ENCODE results near the gene ATP6V0A4. TPM values are rescaled to one million over a fixed set of nuclear protein-coding genes. Genes with fewer than 3 reads are reported as not detected.
"Not testable (repeated sequence)": the region's sequence is repeated elsewhere in the genome, so short reads cannot be mapped to it uniquely, and the experiment has no call there.

ATP6V0A4 gene
- total and polyA plus RNA-seq, 2 experiments from 2014 or later = 0.43 TPM

DNA sequence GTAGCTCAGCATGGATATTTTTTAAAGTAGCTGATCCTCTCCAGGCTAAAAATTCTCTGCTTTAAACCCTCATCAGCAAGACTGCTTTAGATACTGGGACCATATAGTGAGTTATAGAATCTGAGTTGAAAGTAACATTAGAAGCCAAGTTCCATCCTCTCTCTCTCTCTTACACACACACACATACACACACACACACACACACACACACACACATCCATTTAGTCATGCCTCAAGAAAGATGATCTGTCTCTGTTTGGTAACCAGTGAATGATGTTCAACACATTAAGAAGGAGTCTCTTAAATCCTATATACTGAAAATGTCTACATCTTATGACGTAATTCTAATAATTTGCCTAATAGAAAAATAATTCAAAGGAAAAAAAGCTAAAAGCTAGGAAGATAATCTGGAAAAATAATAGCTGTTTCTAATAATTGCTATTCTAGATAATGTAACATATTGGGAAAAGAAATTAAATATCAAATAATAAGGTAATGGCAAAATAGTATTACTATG is 16.9 kb upstream of the ATP6V0A4 start:
- no peak for TF ChIP-seq EZH2 (IDR thresholded peaks at IDR 0.05; ENCODE audit: insufficient read depth, poor library complexity, severe bottlenecking)
- TF ChIP-seq EZH2phosphoT487 (IDR thresholded peaks at IDR 0.05; ENCODE audit: insufficient read depth, low read depth) = no peak
- in situ Hi-C loops (cut with MboI) = no loop called here
- Histone ChIP-seq H3K4me2 (ENCODE audit: unreplicated experiment) (no peak overlapping the region), H3F3A (ENCODE audit: insufficient read depth) (no peaks in the 10 kb centered on the region), H3K4me3 (no peak overlapping the region), H2AFZ (no peak overlapping the region), H3K27ac (no peak overlapping the region), H3K9me3 (ENCODE audit: low read depth) (no peaks in the 10 kb centered on the region), H3K36me3 (ENCODE audit: low read depth) (no peaks in the 10 kb centered on the region), H3K9ac (no peak overlapping the region), H3K27me3 (replicated peaks; ENCODE audit: insufficient read depth) (0 out of 2 replicates have a peak, but pooled peaks cover 9% of the 10 kb centered on the region), H3K9me2 (ENCODE audit: insufficient read depth) (no peaks in the 10 kb centered on the region), H3K4me1 (ENCODE audit: insufficient read depth) (no peaks in the 10 kb centered on the region), H4K20me1 (ENCODE audit: insufficient read depth) (no peaks in the 10 kb centered on the region), H3K79me2 (ENCODE audit: insufficient read depth) (no peaks in the 10 kb centered on the region)
- DNase-seq = no peak
- WGBS, 2 experiments (ENCODE audit: low coverage in 1 of 2, low lambda C conversion rate in 2 of 2, missing lambda C conversion rate in 2 of 2) = 6 to 13% methylated on average over 1 of the region's 1 CpG

DNA sequence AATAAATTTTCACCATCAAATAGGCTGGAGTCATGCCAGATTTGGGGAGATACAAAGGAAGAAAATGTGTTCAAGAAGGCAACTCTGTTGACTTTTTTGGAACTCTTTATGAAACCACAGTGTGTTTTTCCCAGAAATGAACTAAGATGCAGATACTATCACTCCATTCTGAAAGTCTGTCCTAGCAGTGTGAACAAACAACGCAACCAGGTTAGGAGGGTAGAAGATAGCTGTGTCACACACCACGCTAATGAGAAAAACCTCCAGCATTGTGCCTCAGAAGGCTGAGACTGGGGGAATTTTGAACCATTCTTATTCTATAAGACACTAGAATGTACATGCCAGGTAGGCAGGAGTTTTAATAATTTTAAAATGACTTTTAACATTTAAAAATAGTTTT is 15.9 kb upstream of the ATP6V0A4 start:
- H3K9ac ChIP-seq = no peak overlapping the region
- TF ChIP-seq EZH2phosphoT487 (IDR thresholded peaks at IDR 0.05; ENCODE audit: insufficient read depth, low read depth) (no peak), EZH2 (IDR thresholded peaks at IDR 0.05; ENCODE audit: insufficient read depth, poor library complexity, severe bottlenecking) (no peak)
- no peak overlapping the region for H3K4me2 ChIP-seq (ENCODE audit: unreplicated experiment)
- WGBS, 2 experiments (ENCODE audit: low coverage in 1 of 2, low lambda C conversion rate in 2 of 2, missing lambda C conversion rate in 2 of 2) = 20 to 28% methylated on average over 2 of the region's 2 CpGs
- in situ Hi-C loops (cut with MboI) = no loop called here
- H3K9me2 ChIP-seq (ENCODE audit: insufficient read depth) = no peaks in the 10 kb centered on the region
- H4K20me1 ChIP-seq (ENCODE audit: insufficient read depth) = no peaks in the 10 kb centered on the region
- H3K4me1 ChIP-seq (ENCODE audit: insufficient read depth) = no peaks in the 10 kb centered on the region
- 0 out of 2 replicates have a peak, but pooled peaks cover 11% of the 10 kb centered on the region for H3K27me3 ChIP-seq (replicated peaks; ENCODE audit: insufficient read depth)
- no peak overlapping the region for H3K27ac ChIP-seq
- H3K79me2 ChIP-seq (ENCODE audit: insufficient read depth) = no peaks in the 10 kb centered on the region
- H3K36me3 ChIP-seq (ENCODE audit: low read depth) = no peaks in the 10 kb centered on the region
- no peaks in the 10 kb centered on the region for H3F3A ChIP-seq (ENCODE audit: insufficient read depth)
- H3K9me3 ChIP-seq (ENCODE audit: low read depth) = no peaks in the 10 kb centered on the region
- no peak for DNase-seq
- no peak overlapping the region for H2AFZ ChIP-seq
- no peak overlapping the region for H3K4me3 ChIP-seq

DNA sequence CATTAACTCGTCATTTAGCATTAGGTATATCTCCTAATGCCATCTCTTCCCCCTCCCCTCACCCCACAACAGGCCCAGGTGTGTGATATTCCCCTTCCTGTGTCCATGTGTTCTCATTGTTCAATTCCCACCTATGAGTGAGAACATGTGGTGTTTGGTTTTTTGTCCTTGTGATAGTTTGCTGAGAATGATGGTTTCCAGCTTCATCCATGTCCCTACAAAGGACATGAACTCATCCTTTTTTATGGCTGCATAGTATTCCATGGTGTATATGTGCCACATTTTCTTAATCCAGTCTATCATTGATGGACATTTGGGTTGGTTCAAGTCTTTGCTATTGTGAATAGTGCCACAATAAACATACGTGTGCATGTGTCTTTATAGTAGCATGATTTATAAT is 13.3 kb upstream of the ATP6V0A4 start:
- H3F3A ChIP-seq (ENCODE audit: insufficient read depth); H2AFZ ChIP-seq; H3K36me3 ChIP-seq (ENCODE audit: low read depth); H3K9ac ChIP-seq; H3K4me2 ChIP-seq (ENCODE audit: unreplicated experiment); DNase-seq; in situ Hi-C loops (cut with MboI); H3K27ac ChIP-seq; H3K4me1 ChIP-seq (ENCODE audit: insufficient read depth); H4K20me1 ChIP-seq (ENCODE audit: insufficient read depth); H3K4me3 ChIP-seq; H3K9me2 ChIP-seq (ENCODE audit: insufficient read depth); H3K79me2 ChIP-seq (ENCODE audit: insufficient read depth); H3K9me3 ChIP-seq (ENCODE audit: low read depth): not testable (repeated sequence)
- peaks cover 17% of the 10 kb centered on the region; the same call in 1 of the 2 replicates for H3K27me3 ChIP-seq (replicated peaks; ENCODE audit: insufficient read depth)
- 28 to 36% methylated on average over 2 of the region's 2 CpGs for WGBS, 2 experiments (ENCODE audit: low coverage in 1 of 2, low lambda C conversion rate in 2 of 2, missing lambda C conversion rate in 2 of 2)

DNA sequence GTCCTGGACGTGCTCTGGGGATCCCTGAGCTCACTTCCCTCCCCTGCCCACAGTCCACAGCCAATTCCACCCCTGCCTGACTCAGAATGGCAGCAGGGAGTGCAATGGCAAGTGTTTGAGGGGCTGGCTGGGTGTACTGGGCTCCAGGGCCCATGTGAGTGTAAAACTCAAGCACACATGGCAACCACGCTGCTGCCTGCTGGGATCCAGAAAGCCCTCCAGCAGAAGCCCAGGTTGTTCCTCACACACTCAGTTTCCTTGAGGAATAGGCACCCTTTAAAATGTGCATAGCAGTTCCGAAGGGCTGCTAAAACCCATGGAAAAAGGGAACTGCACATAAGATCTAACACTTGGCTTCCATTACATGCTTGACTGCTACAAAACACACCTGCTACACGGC is 11.3 kb upstream of the ATP6V0A4 start:
- no peak for DNase-seq
- in situ Hi-C loops (cut with MboI) = no loop called here
- H3K79me2 ChIP-seq (ENCODE audit: insufficient read depth) = no peaks in the 10 kb centered on the region
- no peak overlapping the region for H3K4me3 ChIP-seq
- H3F3A ChIP-seq (ENCODE audit: insufficient read depth) = no peaks in the 10 kb centered on the region
- H2AFZ ChIP-seq = no peak overlapping the region
- no peak overlapping the region for H3K9ac ChIP-seq
- 22 to 23% methylated on average over 4 of the region's 4 CpGs for WGBS, 2 experiments (ENCODE audit: low coverage in 1 of 2, low lambda C conversion rate in 2 of 2, missing lambda C conversion rate in 2 of 2)
- H3K27ac ChIP-seq = no peak overlapping the region
- no peaks in the 10 kb centered on the region for H3K4me1 ChIP-seq (ENCODE audit: insufficient read depth)
- no peaks in the 10 kb centered on the region for H3K9me3 ChIP-seq (ENCODE audit: low read depth)
- peaks cover 37% of the 10 kb centered on the region for H3K27me3 ChIP-seq (replicated peaks; ENCODE audit: insufficient read depth)
- H3K4me2 ChIP-seq (ENCODE audit: unreplicated experiment) = no peak overlapping the region
- TF ChIP-seq EZH2phosphoT487 (IDR thresholded peaks at IDR 0.05; ENCODE audit: insufficient read depth, low read depth) = no peak
- TF ChIP-seq EZH2 (IDR thresholded peaks at IDR 0.05; ENCODE audit: insufficient read depth, poor library complexity, severe bottlenecking) = no peak
- H4K20me1 ChIP-seq (ENCODE audit: insufficient read depth) = no peaks in the 10 kb centered on the region
- no peaks in the 10 kb centered on the region for H3K9me2 ChIP-seq (ENCODE audit: insufficient read depth)
- no peaks in the 10 kb centered on the region for H3K36me3 ChIP-seq (ENCODE audit: low read depth)

DNA sequence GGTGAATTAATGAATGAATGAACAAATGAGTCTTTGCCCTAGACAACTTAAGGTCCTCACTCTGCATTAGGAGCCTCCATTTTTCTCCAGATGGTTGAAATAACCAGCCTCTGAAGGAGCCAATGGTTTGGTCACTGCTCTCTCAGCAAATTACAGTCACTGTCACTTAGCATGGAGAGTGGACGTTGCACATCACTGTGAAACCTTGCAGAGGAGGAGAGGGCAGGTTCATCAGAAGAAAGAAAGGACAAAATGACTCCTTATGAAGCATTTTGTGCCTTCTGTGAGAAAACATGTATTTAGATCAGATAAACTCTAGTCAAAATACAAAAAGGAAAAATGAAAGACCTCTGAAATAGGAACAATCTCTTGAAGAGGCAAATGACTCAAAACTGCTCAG is 6.6 kb upstream of the ATP6V0A4 start:
- TF ChIP-seq EZH2 (IDR thresholded peaks at IDR 0.05; ENCODE audit: insufficient read depth, poor library complexity, severe bottlenecking) (no peak), EZH2phosphoT487 (IDR thresholded peaks at IDR 0.05; ENCODE audit: insufficient read depth, low read depth) (no peak)
- H3K4me1 ChIP-seq (ENCODE audit: insufficient read depth) = no peaks in the 10 kb centered on the region
- H3K27ac ChIP-seq = no peak overlapping the region
- H3K4me3 ChIP-seq = no peak overlapping the region
- DNase-seq = no peak
- no peak overlapping the region for H2AFZ ChIP-seq
- no peaks in the 10 kb centered on the region for H3K9me3 ChIP-seq (ENCODE audit: low read depth)
- H3K9ac ChIP-seq = no peak overlapping the region
- 0% methylated on average over 1 of the region's 1 CpG for WGBS, 2 experiments (ENCODE audit: low coverage in 1 of 2, low lambda C conversion rate in 2 of 2, missing lambda C conversion rate in 2 of 2)
- H3K79me2 ChIP-seq (ENCODE audit: insufficient read depth) = no peaks in the 10 kb centered on the region
- H3K36me3 ChIP-seq (ENCODE audit: low read depth) = no peaks in the 10 kb centered on the region
- in situ Hi-C loops (cut with MboI) = no loop called here
- no peak overlapping the region for H3K4me2 ChIP-seq (ENCODE audit: unreplicated experiment)
- no peaks in the 10 kb centered on the region for H3K9me2 ChIP-seq (ENCODE audit: insufficient read depth)
- peaks cover 32% of the 10 kb centered on the region for H3K27me3 ChIP-seq (replicated peaks; ENCODE audit: insufficient read depth)
- H3F3A ChIP-seq (ENCODE audit: insufficient read depth) = no peaks in the 10 kb centered on the region
- H4K20me1 ChIP-seq (ENCODE audit: insufficient read depth) = no peaks in the 10 kb centered on the region

Data from GM23248 (cell line).